GM21723 (cell line): Measurements from ENCODE around the gene CYGB.

Experiments
- ATAC-seq: cut with Tn5 transposase; IDR thresholded peaks from one replicate; pipeline ENCODE4 v1.9.1; 2021; ENCODE audit warnings: mild to moderate bottlenecking, moderate library complexity; ENCODE audit not compliant: unreplicated experiment

CYGB gene

GRCh38 chr17:76551685-76552084 is 14.2 kb upstream of the CYGB start:
- no peak for ATAC-seq

DNA sequence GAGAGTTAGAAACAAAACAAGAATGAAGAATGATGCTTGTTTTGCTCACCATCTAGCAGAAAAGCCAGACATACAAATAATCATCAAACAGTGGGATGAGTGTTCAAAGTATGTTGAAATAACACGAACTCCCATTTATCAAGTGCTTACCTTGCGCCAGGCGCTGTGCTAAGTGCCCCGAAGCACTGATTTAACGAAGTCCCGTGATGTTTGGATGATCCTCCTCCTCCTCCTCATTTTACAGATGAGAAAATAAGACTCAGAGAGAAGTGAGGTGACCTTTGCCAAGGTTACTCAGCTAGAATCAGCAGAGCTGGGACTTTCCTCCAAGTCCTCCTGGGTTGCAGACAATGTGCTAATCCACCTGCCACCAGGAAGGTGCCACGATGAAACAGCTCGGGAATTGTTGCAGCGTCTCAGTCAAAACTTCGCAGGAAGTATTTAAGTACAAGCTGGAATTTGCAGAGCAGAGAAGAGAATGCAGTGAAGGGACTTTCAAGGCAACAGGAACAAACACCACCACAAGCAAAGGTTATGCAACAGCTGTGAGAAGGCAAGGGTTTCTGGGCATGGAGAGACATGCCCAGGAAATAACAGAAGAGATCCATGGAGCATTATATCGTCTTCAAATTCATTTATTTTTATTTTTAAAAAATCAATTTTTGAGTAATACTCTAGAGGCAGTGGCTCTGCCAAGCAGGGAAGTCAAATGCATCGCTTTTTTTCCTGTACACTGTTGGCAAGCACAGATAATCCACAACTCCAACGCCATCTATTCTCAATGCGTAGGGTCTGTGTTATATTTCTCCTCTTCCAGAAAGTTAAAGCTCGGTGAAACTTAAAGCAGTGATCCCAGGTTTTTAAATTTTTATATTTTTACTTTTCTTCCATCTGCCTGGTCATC is 13.5 kb upstream of the CYGB start:
- no peak for ATAC-seq

DNA sequence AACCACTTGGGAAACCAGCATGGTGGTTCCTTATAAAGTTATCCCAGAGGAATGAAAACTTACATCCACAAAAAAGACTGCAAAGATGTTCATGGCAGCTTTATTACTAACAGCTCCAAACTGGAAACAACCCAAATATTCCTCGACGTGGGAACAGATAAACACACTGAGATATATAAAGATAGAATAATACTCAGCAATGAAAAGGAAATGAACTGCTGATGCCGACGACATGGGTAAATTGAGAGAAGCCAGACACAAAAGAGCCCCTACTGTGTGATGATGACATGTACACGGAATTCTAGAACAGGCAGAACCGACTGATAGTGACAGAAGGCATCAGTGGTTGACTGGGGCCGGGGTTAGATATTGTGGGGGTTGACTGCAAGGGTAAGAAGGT is 12.0 kb upstream of the CYGB start:
- ATAC-seq: no peak

- no peak for ATAC-seq
These were observed 11.7 kb upstream of the CYGB start for GRCh38 chr17:76549215-76549518.

- no peak for ATAC-seq
These were observed 11.1 kb upstream of the CYGB start for GRCh38 chr17:76548378-76549214.

DNA sequence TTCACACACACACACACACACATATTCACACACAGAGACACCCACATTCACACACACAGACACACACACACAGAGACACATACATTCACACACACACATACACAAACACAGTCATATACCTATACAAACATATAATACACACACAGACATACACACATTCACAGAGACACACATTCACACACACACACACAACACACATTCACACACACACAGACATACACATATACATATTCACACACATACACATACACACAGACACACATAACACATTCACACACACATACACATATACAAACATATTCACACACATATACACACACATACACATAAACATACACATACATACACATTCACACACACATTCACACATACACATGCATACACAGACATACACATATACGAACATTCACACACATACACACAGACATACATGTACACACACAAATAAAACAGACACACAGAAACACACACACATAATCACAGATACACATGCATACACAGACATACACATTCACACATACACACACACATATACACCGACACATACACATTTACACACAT is 10.2 kb upstream of the CYGB start:
- no peak for ATAC-seq

GRCh38 chr17:76547183-76547641 is 9.7 kb upstream of the CYGB start:
- no peak for ATAC-seq

DNA sequence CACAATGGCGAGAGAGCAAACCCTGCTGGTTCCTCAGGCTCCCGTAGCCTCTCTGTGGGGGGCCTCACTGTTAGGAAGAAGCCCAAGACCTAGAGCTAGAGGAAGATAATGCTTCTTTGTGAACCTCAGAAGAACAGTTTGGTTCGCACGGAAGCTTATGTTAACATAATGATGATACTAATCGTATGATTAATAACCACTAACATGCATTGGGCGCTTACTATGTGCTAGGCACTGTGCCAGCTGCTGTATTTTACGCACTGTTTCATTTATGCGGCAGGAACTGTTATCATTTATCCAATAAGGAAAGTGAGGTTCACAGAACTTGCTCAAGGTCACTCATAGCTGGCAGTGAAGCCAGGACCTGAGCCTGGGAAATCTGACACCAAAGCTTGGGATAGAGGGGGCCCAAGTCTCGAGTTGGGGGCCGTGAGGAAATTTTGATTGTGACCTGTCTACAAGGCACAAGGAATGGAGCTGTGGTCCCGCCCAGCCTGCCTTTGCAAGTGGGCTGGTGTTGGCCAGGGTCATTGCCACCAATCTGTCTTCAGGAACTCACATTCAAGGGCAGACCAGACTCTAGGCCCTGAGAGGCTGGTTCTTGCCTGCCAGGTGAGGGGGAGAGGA is 9.2 kb upstream of the CYGB start:
- ATAC-seq: no peak

DNA sequence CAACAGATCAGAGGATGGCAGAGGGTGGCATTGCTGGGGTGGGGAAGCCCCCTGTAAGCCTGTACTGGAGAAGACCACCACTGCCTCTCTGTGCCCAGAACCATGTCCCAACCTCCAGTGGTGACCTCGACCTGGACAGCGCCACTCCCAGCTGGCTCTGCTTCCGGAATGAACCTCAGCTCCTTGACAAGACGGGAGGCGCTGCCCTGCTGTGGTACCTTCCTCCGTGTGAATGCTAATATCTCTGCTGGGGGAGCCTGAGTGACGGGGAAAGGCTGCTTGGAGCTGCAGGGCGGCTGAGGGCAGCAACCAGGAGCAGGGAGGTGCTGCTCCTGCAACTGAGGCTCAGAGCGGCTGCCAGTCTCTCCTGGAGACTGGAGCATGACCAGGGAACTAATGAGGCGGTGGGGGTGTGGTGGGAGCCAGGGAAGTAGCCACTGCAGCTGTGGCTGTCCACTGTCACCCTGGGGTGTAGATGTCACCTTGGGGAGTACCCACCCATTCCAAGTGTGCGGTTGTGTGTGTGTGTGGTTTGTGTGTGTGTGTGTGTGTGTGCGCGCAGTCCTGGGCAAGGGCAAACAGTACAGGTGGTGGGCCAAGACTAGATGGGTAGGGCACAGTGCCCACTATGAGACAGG is 8.5 kb upstream of the CYGB start:
- no peak for ATAC-seq

DNA sequence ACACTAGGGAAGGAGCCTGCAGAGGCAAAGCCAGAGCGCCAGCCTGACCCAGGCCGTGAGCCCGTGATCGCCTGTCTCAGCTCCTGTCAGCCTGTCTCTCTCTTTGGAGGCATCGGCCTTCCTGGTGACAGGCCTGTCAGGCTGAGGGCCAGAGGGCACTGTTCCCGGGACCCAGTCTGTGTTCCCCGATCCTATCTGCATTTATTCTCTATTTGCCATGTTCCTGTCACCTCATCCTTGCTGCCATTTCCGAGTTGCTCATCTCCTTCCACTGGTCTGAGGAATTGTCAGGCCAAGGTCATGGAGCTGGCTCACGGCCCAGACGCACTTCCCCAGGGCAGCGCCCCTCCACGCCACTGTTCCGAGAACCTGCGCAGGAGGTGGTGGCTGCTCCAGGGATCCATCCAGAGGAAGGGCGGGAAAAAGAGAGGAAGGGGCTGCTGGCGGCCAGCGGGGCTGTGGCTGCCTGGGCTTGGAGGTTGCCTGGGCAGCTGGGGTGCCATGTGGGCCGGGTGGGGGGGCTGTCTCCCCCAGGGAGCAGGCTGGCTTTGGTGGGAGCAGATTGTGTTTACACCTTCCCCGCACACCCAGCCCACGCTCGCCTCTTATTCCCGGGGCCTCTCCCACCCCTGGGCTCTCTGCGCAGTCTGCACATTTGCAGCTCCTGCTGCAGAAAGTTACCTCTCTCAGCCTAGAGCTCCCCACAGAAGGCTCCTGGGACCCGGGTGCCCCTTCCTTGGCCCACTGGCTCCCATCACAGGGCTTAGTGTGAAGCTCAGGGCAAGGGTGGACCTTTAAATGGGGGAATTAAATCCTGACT is 7.2 kb upstream of the CYGB start:
- ATAC-seq: no peak

DNA sequence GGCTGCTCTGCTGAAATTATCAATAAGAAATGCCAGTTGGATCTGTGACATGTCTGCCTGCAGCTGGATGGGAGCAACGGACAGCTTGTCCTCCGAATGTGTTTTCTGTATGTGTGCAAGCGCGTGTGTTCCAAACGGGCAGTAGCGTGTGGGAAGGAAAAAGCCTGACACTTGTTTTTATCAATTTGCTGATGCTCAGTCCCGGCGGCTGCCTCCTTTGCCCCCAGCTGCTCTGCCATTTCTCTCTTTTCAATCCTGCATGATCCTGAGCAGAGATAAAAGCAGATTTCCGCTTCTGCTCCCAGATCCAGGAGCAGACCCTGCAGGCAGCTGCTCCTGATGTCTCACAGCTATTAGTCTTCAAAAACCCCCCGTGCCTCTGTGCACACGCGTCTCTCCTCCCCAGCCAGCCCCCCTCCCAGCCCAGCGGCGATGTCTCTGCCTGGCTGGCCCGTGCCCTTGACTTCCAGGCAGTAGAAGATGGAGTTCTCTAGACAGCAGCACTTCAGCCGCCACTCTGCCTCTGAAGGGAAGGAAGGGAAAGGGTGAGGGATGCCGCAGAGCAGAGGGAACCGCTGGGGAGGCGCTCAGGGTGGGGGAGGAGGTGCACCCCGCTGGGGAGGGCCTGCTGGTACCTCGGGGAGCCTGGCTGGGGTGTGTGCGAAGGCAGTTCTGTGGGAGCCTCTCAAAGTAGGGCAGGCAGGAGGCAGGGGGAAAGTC is 6.5 kb upstream of the CYGB start:
- ATAC-seq: no peak

- no peak for ATAC-seq
These were observed 5.9 kb upstream of the CYGB start for GRCh38 chr17:76543482-76543825.

DNA sequence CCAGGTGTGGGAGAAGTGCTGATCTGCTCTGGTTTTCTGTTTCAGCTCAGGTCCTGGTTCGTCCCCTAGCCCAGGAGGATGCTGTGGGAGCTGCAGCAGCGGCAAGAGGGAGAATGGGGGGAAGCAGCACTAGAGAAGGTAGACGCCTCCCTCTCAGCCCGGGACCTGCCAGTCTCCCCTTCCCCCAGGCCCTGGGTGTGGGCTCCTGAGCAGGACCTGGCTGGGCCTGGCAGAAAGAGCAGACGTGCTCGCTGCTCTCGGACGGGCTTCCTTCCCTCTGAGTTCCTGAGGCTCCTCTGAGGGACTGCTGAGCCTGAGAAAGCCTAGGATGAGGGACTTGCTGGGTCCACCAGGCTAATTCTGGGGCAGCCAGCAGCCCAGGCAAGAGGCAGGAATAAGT is 5.5 kb upstream of the CYGB start:
- ATAC-seq: no peak

GRCh38 chr17:76542566-76542971 is 5.1 kb upstream of the CYGB start:
- no peak for ATAC-seq

DNA sequence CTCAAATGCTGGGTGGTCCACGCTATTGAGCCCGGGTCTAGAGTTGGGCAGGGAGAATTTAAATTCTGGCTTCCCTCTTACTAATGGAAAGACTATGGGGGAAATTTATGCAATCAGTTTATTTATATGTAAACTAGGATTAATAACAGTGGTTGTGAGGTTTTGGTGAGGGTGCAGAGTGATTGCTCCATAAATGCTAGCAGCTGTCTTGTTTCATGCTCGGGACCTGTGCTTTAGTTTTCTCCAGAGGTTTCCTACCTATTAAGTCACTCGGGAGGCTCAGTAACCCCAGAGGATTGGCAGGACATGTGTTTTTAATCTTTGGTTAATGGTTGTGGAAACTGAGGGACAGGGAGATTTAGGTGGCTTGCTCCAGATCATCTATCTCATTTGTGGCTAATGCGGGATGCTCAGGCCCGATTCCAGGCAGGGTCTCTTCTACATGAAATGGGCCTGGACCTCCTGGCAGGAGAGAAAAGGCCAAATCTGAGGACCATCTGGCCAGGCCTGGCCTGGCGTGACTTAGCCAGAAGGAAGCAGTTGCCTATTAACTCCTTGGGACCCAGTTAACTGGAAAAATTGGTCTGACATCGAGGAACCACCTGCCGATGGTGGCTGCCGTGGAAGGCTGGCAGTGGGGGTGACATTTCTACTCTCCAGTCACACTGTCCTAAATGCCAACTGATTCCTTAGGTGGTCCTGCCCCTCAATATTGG is 4.4 kb upstream of the CYGB start:
- no peak for ATAC-seq

DNA sequence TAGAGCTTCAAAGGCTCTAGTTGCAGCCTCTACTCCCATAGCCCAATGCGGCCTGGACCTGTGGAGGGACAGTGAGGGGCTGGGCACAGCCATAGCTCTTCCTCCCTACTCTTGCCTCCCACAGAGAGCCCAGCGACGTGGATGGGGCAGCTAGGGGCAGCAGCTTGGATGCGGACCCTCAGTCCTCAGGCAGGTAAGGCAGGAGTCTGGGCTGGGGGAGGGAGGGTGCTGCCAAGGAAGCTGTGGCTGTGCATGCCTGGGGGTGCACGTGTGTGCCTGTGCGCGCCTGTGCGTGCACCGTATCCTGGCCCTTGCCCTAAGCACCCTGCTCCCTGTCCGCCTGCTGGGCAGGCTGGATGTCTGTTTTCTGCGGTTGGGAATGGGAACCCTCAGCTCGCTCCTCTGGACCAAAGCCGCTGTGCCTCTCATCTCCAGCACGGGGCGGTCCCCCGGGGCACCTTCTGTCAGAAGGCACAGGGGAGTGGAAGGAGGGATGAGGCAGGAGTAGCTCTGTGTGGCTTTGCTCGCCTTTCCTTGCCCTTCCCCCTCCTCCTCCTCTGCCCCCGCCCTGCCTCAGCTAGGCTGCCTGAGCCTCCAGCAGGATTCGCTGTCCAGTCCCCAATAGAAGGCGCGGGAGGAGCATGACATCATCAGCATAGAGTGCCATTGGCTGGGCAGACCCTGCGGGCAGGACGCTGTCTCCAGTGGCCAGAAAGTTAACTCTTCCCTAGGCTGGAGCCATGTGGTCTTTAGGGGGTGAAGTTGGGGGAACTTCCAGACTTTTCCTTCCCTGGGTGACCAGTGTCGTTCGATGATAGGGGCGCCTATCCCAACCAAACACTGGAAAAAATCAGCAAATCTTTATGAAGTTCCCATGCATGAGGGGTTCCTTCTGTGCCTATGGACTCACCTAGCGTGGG is 3.1 kb upstream of the CYGB start:
- ATAC-seq: no peak

DNA sequence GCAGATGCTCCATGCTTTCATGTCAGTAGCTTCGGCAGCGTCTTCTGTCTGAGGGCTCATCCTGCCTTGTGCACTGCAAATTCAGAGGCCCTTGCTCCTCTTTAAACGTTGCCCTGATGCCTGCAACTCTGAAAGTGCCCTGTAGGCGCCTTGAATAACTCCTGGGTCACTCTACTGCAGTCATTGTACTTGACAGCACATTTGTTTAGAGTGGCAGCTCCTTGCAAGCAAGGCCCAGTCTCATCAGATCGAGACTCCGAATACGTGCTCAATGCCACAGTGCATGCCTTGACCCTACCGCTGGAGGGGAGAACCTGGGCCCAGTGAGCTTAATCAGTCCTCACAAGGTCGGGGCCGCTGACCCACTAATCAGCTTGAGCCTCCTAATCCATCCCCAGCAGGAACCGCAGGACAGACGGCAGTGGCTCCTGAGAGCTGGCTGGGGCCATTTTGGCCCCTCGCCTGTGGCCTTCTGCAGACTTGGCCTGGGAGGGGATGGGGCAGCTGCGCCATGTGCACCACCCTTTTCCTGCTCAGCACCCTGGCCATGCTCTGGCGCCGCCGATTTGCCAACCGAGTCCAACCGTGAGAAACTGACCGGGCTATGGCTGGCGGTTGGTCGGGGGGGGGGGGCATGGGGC is 2.2 kb upstream of the CYGB start, which contains the start of gene PRCD:
Gene PRCD, plus strand, starts transcription at position 414 of the 641 bp plus-strand sequence. Its CDS starts 98 bp downstream, at position 512.
- no peak for ATAC-seq
